Measurements from ENCODE around the gene PPP2R5C.
"Not testable (repeated sequence)": the region's sequence is repeated elsewhere in the genome, so short reads cannot be mapped to it uniquely, and the experiment has no call there.

Gene PPP2R5C

GRCh38 chr14:101781240-101782061, 19.9 kb downstream of the PPP2R5C start:
- DNase-seq (ENCODE audit: low read depth in 3 of 3): peak in 1 of 3 experiments; percentile 24

- DNase-seq (ENCODE audit: low read depth in 3 of 3): no peak
Observed at GRCh38 chr14:101783260-101784016, 21.9 kb downstream of the PPP2R5C start.

GRCh38 chr14:101784631-101785030, 23.1 kb downstream of the PPP2R5C start:
- DNase-seq (ENCODE audit: low read depth in 3 of 3): no peak

- DNase-seq (ENCODE audit: low read depth in 3 of 3): no peak
Observed at GRCh38 chr14:101788016-101788635, 26.6 kb downstream of the PPP2R5C start.

- DNase-seq (ENCODE audit: low read depth in 3 of 3): no peak
Observed at GRCh38 chr14:101789222-101789621, 27.7 kb downstream of the PPP2R5C start.

- no peak for DNase-seq (ENCODE audit: low read depth in 3 of 3)
Observed at GRCh38 chr14:101790232-101790631, 28.7 kb downstream of the PPP2R5C start.

- no peak for DNase-seq (ENCODE audit: low read depth in 3 of 3)
Observed at GRCh38 chr14:101791919-101792572, 30.5 kb downstream of the PPP2R5C start.

- no peak for DNase-seq (ENCODE audit: low read depth in 3 of 3)
Observed at GRCh38 chr14:101796016-101796415, 34.5 kb downstream of the PPP2R5C start.

- DNase-seq (ENCODE audit: low read depth in 3 of 3): no peak
Observed at GRCh38 chr14:101796479-101796878, 35.0 kb downstream of the PPP2R5C start.

GRCh38 chr14:101797856-101798255, 36.3 kb downstream of the PPP2R5C start:
- no peak for DNase-seq (ENCODE audit: low read depth in 3 of 3)

- not testable (repeated sequence) for DNase-seq (ENCODE audit: low read depth in 3 of 3)
Observed at GRCh38 chr14:101804373-101804772, 42.9 kb downstream of the PPP2R5C start.

GRCh38 chr14:101806252-101806651, 44.7 kb downstream of the PPP2R5C start:
- DNase-seq (ENCODE audit: low read depth in 3 of 3): not testable (repeated sequence)

- no peak for DNase-seq (ENCODE audit: low read depth in 3 of 3)
Observed at GRCh38 chr14:101808020-101808641, 46.6 kb downstream of the PPP2R5C start.

GRCh38 chr14:101808894-101809670, 47.6 kb downstream of the PPP2R5C start:
- DNase-seq (ENCODE audit: low read depth in 3 of 3): no peak

- DNase-seq (ENCODE audit: low read depth in 3 of 3): peak in 2 of 3 experiments; percentile 55 to 65
Observed at GRCh38 chr14:101809671-101810514, 48.4 kb downstream of the PPP2R5C start.

- DNase-seq (ENCODE audit: low read depth in 3 of 3): no peak
Observed at GRCh38 chr14:101810897-101811621, 49.5 kb downstream of the PPP2R5C start.

- no peak for DNase-seq (ENCODE audit: low read depth in 3 of 3)
Observed at GRCh38 chr14:101812071-101812470, 50.6 kb downstream of the PPP2R5C start.

GRCh38 chr14:101813171-101813759, 51.8 kb downstream of the PPP2R5C start:
- DNase-seq (ENCODE audit: low read depth in 3 of 3): no peak

GRCh38 chr14:101813833-101814232, 52.3 kb downstream of the PPP2R5C start:
- DNase-seq (ENCODE audit: low read depth in 3 of 3): no peak
